HEK293T (cell line): ENCODE results near the gene TFDP2.

Experiments
- ARNT ChIP-seq: fragments of 450-650 bp; IDR thresholded peaks from 2 replicates; pipeline ENCODE4 v1.6.1; 2017; ENCODE audit warnings: mild to moderate bottlenecking
- BHLHE40 ChIP-seq: fragments of 450-650 bp; IDR thresholded peaks from 2 replicates; pipeline ENCODE4 v1.6.1; 2016; ENCODE audit warnings: mild to moderate bottlenecking, moderate library complexity, borderline replicate concordance
- CTBP1 ChIP-seq: fragments of 450-650 bp; IDR thresholded peaks from 2 replicates; pipeline ENCODE4 v1.6.1; 2016; ENCODE audit warnings: borderline replicate concordance
- ELF4 ChIP-seq: fragments of 450-650 bp; IDR thresholded peaks from 2 replicates; pipeline ENCODE4 v1.6.1; 2017; ENCODE audit warnings: antibody characterized with exemption
- FOXK2 ChIP-seq: fragments of 450-650 bp; IDR thresholded peaks from 2 replicates; pipeline ENCODE4 v1.6.1; 2016; ENCODE audit warnings: mild to moderate bottlenecking
- FOXM1 ChIP-seq: fragments of 450-650 bp; IDR thresholded peaks from 2 replicates; pipeline ENCODE4 v1.6.1; 2017; ENCODE audit warnings: mild to moderate bottlenecking, borderline replicate concordance
- HDGF ChIP-seq: fragments of 450-650 bp; IDR thresholded peaks from 2 replicates; pipeline ENCODE4 v1.6.1; 2017; ENCODE audit warnings: antibody characterized with exemption, borderline replicate concordance
- L3MBTL2 ChIP-seq: fragments of 450-650 bp; conservative IDR thresholded peaks from 2 replicates; pipeline ENCODE4 v1.6.1; 2016; ENCODE audit warnings: mild to moderate bottlenecking
- NFRKB ChIP-seq: fragments of 450-650 bp; IDR thresholded peaks from 2 replicates; pipeline ENCODE4 v1.6.1; 2016; ENCODE audit warnings: mild to moderate bottlenecking, moderate library complexity
- SP1 ChIP-seq: fragments of 450-650 bp; IDR thresholded peaks from 2 replicates; pipeline ENCODE4 v1.6.1; 2017
- SUZ12 ChIP-seq: fragments of 450-650 bp; IDR thresholded peaks from 2 replicates; pipeline ENCODE4 v1.6.1; 2016; ENCODE audit warnings: mild to moderate bottlenecking
- TARDBP ChIP-seq: fragments of 450-650 bp; IDR thresholded peaks from 2 replicates; pipeline ENCODE4 v1.6.1; 2016
- ZNF384 ChIP-seq: fragments of 450-650 bp; IDR thresholded peaks from 2 replicates; pipeline ENCODE4 v1.6.1; 2016
- TF ChIP-seq, protein P1 (sequence below): fragments of 450-650 bp; IDR thresholded peaks from 2 replicates; pipeline ENCODE4 v1.6.1; 2016

GRCh38 chr3:141994856-141995255, 154.5 kb downstream of the TFDP2 start:
- TF ChIP-seq FOXK2 (no peak), SUZ12 (no peak), L3MBTL2 (no peak), TARDBP (no peak), BHLHE40 (no peak), HDGF (no peak), CTBP1 (no peak), FOXM1 (no peak), ELF4 (no peak), SP1 (no peak), ZNF384 (no peak), ARNT (no peak), NFRKB (no peak)
- TF ChIP-seq, protein P1, sequence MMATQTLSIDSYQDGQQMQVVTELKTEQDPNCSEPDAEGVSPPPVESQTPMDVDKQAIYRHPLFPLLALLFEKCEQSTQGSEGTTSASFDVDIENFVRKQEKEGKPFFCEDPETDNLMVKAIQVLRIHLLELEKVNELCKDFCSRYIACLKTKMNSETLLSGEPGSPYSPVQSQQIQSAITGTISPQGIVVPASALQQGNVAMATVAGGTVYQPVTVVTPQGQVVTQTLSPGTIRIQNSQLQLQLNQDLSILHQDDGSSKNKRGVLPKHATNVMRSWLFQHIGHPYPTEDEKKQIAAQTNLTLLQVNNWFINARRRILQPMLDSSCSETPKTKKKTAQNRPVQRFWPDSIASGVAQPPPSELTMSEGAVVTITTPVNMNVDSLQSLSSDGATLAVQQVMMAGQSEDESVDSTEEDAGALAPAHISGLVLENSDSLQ, result no peak
